Activated CD8-positive, alpha-beta T cell treated with anti-CD3 and anti-CD28 coated beads for 36 hours (primary cell): ENCODE measurements around the gene GAS2L1. TPM values are rescaled to one million over a fixed set of nuclear protein-coding genes. Genes with fewer than 3 reads are reported as not detected.

Experiments
- ATAC-seq: fragments of 200-7000 bp; cut with Tn5 transposase; one replicate; pipeline ENCODE4 v1.10.0; 2021; ENCODE audit warnings: mild to moderate bottlenecking, moderate library complexity
- CTCF ChIA-PET: fragments of 350-600 bp; sonication (Branson Sonifier 250); formaldehyde crosslinking; loops from one replicate; lab custom pipeline; 2021; ENCODE audit warnings: antibody characterized with exemption; lab: Charles Lee
- POLR2A ChIA-PET: fragments of 350-600 bp; sonication (Branson Sonifier 250); formaldehyde crosslinking; loops from one replicate; lab custom pipeline; 2021; ENCODE audit warnings: antibody characterized with exemption; lab: Charles Lee
- DNase-seq: peaks from one replicate; pipeline ENCODE4 v3.0.0-alpha.2; 2020
- H3K27ac Mint-ChIP-seq: one replicate; pipeline ENCODE4 v1.8.0; 2021; ENCODE audit warnings: mild to moderate bottlenecking, mixed read lengths
- H3K27me3 Mint-ChIP-seq: one replicate; pipeline ENCODE4 v1.8.0; 2021; ENCODE audit warnings: mixed read lengths
- H3K36me3 Mint-ChIP-seq: one replicate; pipeline ENCODE4 v1.8.0; 2021; ENCODE audit warnings: low read depth, mixed read lengths
- H3K4me1 Mint-ChIP-seq: one replicate; pipeline ENCODE4 v1.8.0; 2021; ENCODE audit warnings: low read depth, mixed read lengths
- H3K4me3 Mint-ChIP-seq: one replicate; pipeline ENCODE4 v1.8.0; 2021; ENCODE audit warnings: mild to moderate bottlenecking, moderate library complexity, mixed read lengths
- H3K9me3 Mint-ChIP-seq: one replicate; pipeline ENCODE4 v1.8.0; 2021; ENCODE audit warnings: mixed read lengths
- CTCF ChIP-seq: fragments of 200-600 bp; IDR thresholded peaks from one replicate; pipeline ENCODE4 v1.8.0; 2022; ENCODE audit warnings: antibody characterized with exemption, mild to moderate bottlenecking
- intact Hi-C: fragments of 100-400 bp; cut with micrococcal nuclease; formaldehyde crosslinking; loops from one replicate; pipeline ENCODE4 v1.10.0; 2022
- total RNA-seq, 2 experiments: library from RNA; stranded (reverse); gene quantifications; one replicate each; pipeline ENCODE4 v1.2.3, GENCODE V29; 2021

Gene GAS2L1
- total RNA-seq, 2 experiments from 2014 or later, result 0.36 to 1.1 TPM

GRCh38 chr22:29306835-29307595, 565 bp downstream of the GAS2L1 start:
- Mint-ChIP-seq H3K27me3 (peaks cover 26% of the 10 kb centered on the region), H3K36me3 (no peaks in the 10 kb centered on the region), H3K4me1 (peaks cover 29% of the 10 kb centered on the region), H3K27ac (no peak overlapping the region), H3K9me3 (no peaks in the 10 kb centered on the region), H3K4me3 (peak overlapping the region; percentile 65)
- CTCF ChIA-PET, result interaction anchor here (1.2 to 1.6 kb wide), 4 partner anchors 10 to 28 kb away, joined by 3 to 6 read pairs (median 4); no protein-coding TSS in a partner anchor
- intact Hi-C loops, result no loop called here
- ATAC-seq (peak; percentile 15), DNase-seq (peak; percentile 42)
- TF ChIP-seq CTCF, result no peak
- POLR2A ChIA-PET, result interaction anchor here (0.6 to 2.2 kb wide), 4 partner anchors 9 to 37 kb away, joined by 3 to 7 read pairs (median 4); no protein-coding TSS in a partner anchor

- no peak for TF ChIP-seq CTCF
- intact Hi-C loops, result no loop called here
- Mint-ChIP-seq H3K4me3 (peak overlapping the region; percentile 65), H3K9me3 (no peaks in the 10 kb centered on the region), H3K27ac (no peak overlapping the region), H3K4me1 (peaks cover 29% of the 10 kb centered on the region), H3K27me3 (peaks cover 32% of the 10 kb centered on the region), H3K36me3 (no peaks in the 10 kb centered on the region)
- CTCF ChIA-PET, result interaction anchor here (1.6 kb wide), 1 partner anchor 9 kb away, joined by 6 read pairs; no protein-coding TSS in a partner anchor
- no peak for ATAC-seq
- no peak for DNase-seq
- POLR2A ChIA-PET, result interaction anchor here (1.8 kb wide), 1 partner anchor 29 kb away, joined by 7 read pairs; no protein-coding TSS in a partner anchor
Observed at GRCh38 chr22:29307596-29308147, 1.2 kb downstream of the GAS2L1 start.

- POLR2A ChIA-PET, result interaction anchor here (0.7 to 1.8 kb wide), 2 partner anchors 30 to 482 kb away, joined by 3 to 7 read pairs; no protein-coding TSS in a partner anchor
- H3K4me3 Mint-ChIP-seq, result no peak overlapping the region
Observed at GRCh38 chr22:29308148-29308790, 1.8 kb downstream of the GAS2L1 start.

GRCh38 chr22:29308791-29309262, 2.4 kb downstream of the GAS2L1 start:
- H3K27ac Mint-ChIP-seq, result no peak overlapping the region
- intact Hi-C loops, result no loop called here
- no peak overlapping the region for H3K4me3 Mint-ChIP-seq
- peak; percentile 48 for ATAC-seq
- CTCF ChIA-PET, result no interaction called here
- no peaks in the 10 kb centered on the region for H3K9me3 Mint-ChIP-seq
- no peaks in the 10 kb centered on the region for H3K36me3 Mint-ChIP-seq
- peaks cover 43% of the 10 kb centered on the region for H3K27me3 Mint-ChIP-seq
- DNase-seq, result peak; percentile 73
- no peak for TF ChIP-seq CTCF
- H3K4me1 Mint-ChIP-seq, result peaks cover 39% of the 10 kb centered on the region
- POLR2A ChIA-PET, result interaction anchor here (0.7 to 1.8 kb wide), 2 partner anchors 30 to 481 kb away, joined by 3 to 7 read pairs; no protein-coding TSS in a partner anchor

More at GRCh38 chr22:29308148-29308790, 1.8 kb downstream of the GAS2L1 start:
- no peak for TF ChIP-seq CTCF
- Mint-ChIP-seq H3K36me3 (no peaks in the 10 kb centered on the region), H3K27me3 (peaks cover 38% of the 10 kb centered on the region), H3K27ac (no peak overlapping the region), H3K4me1 (peaks cover 33% of the 10 kb centered on the region), H3K9me3 (no peaks in the 10 kb centered on the region)
- no peak for ATAC-seq
- intact Hi-C loops, result no loop called here
- CTCF ChIA-PET, result no interaction called here
- no peak for DNase-seq
